PC-9 (cell line): Measurements from ENCODE around the gene CARNS1.

Source experiments
- EZH2 ChIP-seq: fragments of 200-600 bp; sonication (generic); IDR thresholded peaks from 2 replicates; pipeline ENCODE4 v1.8.0; 2017; ENCODE audit warnings: antibody characterized with exemption, low read depth
- TF ChIP-seq, protein P1 (sequence below): fragments of 200-600 bp; sonication (generic); conservative IDR thresholded peaks from 2 replicates; pipeline ENCODE4 v1.6.1; 2017; ENCODE audit warnings: mixed run types, antibody characterized with exemption, mild to moderate bottlenecking, moderate library complexity

- no peak for TF ChIP-seq EZH2
- TF ChIP-seq, protein P1, sequence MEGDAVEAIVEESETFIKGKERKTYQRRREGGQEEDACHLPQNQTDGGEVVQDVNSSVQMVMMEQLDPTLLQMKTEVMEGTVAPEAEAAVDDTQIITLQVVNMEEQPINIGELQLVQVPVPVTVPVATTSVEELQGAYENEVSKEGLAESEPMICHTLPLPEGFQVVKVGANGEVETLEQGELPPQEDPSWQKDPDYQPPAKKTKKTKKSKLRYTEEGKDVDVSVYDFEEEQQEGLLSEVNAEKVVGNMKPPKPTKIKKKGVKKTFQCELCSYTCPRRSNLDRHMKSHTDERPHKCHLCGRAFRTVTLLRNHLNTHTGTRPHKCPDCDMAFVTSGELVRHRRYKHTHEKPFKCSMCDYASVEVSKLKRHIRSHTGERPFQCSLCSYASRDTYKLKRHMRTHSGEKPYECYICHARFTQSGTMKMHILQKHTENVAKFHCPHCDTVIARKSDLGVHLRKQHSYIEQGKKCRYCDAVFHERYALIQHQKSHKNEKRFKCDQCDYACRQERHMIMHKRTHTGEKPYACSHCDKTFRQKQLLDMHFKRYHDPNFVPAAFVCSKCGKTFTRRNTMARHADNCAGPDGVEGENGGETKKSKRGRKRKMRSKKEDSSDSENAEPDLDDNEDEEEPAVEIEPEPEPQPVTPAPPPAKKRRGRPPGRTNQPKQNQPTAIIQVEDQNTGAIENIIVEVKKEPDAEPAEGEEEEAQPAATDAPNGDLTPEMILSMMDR = no peak
These were observed 42.8 kb downstream of the CARNS1 start for GRCh38 chr11:67458266-67458665.
